Stomach (tissue), 4 donors: ENCODE results near the gene STK32C.

Experiments
- POLR2A ChIP-seq, 4 donors: fragments of 450-650 bp; IDR thresholded peaks; one replicate each; pipeline ENCODE4 v1.6.1; 2016; ENCODE audit warnings: antibody characterized with exemption in 4 of 4, control low read depth in 2 of 4, mild to moderate bottlenecking in 1 of 4, moderate library complexity in 1 of 4
- POLR2AphosphoS5 ChIP-seq, 3 donors: sonication (generic); formaldehyde crosslinking; IDR thresholded peaks; one replicate each; pipeline ENCODE4 v1.6.1; 2016; ENCODE audit warnings: antibody characterized with exemption in 3 of 3
- TF ChIP-seq, protein P1 (sequence below), 7 experiments: fragments of 450-650 bp in 4 of 7; fragments of 200-600 bp in 3 of 7; sonication (generic) in 3 of 7; IDR thresholded peaks; one replicate each; pipeline ENCODE4 v1.5.1; 2016 to 2019; ENCODE audit warnings: antibody characterized with exemption in 7 of 7, control low read depth in 2 of 7, mild to moderate bottlenecking in 1 of 7

DNA sequence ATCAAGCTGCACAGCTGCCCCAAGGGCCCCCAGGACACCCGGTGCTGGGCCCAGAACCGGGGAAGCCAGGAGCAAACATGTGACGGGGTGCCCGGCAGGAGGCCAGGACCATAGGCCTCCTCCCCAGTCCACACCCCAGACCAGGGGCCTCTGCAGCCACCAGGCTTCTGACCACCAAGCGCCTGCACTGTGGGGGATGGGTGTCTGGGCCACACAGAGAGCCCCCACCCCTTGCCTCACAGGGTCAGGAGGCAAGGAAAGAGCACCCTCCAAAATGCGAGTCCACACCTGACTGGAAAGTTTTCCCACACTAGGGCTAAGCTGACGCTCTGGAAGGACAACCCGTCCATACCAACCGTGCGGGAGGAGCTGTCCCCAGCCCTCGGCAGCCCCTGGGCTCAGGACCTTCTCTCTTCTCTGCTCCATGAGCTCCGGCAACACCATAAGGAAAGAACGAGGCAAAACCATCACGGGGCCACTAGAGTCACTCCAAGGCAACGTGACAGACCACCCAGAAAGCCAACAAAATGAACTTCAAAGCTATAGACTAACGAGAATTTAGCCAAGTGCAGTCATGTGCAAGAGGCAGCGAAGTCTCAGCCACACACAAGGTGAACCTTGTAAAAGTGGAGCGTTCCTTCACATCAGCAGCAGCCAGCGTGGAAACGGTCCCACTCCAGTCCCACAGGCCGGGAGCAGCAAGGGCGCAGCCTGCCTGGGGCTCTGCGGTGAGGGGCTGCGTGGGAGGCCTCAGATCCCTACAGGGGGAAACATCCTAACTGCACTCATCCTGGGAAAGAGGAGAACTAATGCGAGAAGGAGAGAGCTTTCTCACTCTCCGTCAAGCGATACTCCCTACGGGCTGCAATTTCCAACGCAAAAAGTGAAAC lies 5.1 kb downstream of the STK32C start:
- no peak for TF ChIP-seq POLR2AphosphoS5 (IDR thresholded peaks at IDR 0.05)
- TF ChIP-seq, protein P1, sequence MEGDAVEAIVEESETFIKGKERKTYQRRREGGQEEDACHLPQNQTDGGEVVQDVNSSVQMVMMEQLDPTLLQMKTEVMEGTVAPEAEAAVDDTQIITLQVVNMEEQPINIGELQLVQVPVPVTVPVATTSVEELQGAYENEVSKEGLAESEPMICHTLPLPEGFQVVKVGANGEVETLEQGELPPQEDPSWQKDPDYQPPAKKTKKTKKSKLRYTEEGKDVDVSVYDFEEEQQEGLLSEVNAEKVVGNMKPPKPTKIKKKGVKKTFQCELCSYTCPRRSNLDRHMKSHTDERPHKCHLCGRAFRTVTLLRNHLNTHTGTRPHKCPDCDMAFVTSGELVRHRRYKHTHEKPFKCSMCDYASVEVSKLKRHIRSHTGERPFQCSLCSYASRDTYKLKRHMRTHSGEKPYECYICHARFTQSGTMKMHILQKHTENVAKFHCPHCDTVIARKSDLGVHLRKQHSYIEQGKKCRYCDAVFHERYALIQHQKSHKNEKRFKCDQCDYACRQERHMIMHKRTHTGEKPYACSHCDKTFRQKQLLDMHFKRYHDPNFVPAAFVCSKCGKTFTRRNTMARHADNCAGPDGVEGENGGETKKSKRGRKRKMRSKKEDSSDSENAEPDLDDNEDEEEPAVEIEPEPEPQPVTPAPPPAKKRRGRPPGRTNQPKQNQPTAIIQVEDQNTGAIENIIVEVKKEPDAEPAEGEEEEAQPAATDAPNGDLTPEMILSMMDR (IDR thresholded peaks at IDR 0.05), result no peak
- no peak for TF ChIP-seq POLR2A (IDR thresholded peaks at IDR 0.05)
